GM19351 (cell line): Measurements from ENCODE around the gene EML1.

ENCODE experiments used
- ATAC-seq: cut with Tn5 transposase; IDR thresholded peaks from one replicate; pipeline ENCODE4 v1.9.1; 2021; ENCODE audit warnings: mild to moderate bottlenecking, moderate library complexity; ENCODE audit not compliant: unreplicated experiment

EML1 gene

DNA sequence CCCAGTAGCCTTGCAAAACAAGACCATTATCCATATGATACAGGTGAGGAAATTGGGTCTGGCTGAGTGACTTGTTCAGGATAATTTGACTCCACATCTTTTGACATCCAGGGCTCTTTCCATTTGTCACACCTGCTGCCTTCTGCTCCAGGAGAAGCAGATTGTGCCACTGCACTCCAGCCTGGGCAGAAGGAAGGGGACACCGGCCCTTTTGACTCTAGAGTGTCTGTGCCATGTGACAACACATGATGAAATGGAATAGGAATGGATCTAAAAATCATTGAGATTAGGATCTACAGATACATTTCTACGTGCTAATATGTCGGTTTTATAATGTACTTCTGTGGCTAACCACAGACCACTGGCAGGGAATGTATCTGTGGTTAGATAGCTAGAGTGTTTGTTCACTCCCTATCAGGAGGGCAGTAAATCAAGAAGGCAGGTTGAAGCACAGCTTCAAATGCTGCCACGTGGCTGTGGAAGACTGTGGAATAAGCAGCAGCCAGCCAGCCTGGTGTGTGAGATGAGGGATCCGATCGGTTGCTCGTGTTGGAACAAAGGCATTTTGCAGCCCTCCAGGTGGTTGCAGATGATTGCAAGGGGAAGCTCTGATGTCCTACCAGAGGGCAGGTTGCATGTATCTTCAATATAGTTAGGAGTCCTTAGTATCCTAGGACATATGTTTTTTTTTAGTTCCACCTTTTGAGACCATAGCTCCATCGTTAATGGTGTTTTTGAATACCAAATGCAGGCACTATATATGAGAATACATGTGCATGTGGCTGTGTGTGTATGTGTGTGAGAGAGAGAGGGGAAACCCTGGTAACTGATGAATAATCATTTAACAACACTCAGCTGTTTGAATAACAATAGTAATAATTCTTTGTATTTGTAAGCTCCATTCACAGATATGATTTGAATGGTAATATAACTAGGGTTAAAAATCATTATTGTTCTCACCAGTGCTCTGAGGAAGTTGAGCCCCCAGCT lies 28.6 kb downstream of the EML1 start:
- no peak for ATAC-seq

DNA sequence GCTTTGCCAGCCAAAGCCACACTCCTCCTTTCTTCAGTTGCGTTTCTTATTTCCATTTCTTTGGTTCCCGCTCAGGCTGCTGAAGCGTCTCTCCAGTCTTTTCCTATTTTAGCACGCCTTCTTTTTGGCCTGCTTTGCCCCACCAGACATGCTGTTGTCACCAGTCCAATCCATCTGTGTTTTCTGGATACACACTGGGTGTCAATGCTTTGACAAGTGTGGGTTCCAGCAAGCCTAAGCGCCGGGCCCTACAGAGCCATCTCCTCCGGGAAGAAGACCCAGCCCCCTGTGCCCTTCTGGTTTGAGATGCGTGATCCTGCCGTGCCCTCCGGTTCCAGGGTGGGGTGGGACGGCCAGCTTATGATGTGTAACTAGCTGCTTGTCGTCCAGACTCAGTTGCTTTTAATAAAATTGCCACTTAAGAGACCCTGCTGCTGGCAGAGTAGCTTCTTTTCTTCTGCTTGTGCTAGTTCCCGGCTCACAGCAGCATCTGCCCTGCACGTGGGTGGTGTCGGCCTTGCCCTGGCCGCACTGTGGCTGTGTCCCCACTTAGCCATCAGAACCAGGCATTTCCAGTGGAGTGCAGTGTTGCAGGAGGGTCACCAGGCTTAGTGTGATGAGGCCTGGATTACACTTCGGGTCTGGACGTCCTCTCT lies 29.7 kb downstream of the EML1 start:
- ATAC-seq, result no peak

DNA sequence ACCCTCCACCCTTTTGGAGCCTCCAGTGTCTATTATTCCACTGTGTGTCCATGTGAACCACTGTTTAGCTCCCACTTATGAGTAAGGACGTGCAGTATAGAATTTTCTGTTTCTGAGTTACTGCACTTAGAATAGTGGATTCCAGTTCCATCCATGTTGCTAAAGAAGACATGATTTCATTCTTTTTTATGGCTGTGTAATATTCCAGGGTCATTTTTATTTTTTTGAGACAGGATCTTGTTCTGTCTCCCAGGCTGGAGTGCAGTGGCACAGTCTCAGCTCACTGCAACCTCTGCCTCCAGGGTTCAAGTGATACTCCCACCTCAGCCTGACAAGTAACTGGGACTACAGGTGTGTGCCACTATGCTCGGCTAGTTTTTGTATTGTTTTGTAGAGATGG lies 31.6 kb downstream of the EML1 start:
- no peak for ATAC-seq

DNA sequence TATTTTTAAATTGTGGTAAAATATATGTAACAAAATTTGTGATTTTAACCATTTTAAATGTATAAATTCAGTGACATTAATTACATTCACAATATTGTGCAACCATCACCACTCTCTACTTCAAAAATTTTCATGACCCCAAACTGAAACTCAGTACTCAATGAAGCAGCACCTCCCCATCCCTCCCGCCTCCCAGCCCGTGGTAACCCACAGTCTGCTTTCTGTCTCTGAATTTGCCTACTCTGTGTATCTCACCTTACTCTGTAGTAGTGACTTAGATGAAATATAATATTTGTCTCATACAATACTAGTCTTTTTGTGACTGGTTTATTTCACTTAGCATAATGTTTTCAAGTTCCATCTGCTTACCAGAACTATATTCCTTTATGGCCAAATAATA lies 36.2 kb downstream of the EML1 start:
- ATAC-seq, result no peak

DNA sequence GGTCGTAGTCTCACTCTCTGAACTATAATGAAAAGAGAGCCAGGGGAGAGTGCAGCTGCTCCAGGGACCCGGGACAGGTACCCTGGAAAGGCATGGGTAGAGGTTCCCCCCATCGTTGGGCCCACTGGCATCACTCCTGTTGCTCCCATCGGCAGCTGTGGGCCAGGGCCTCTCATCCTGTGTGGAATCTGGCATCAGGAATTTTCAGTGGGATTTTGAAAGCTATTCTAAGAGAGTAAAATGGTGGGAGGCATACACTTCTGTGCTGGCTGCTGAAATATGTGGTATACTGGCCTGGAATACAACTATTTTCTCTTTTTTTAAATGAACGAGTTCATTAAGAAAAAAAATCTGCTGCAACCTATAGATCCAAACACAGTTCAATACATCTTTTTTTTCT lies 38.1 kb downstream of the EML1 start:
- ATAC-seq, result no peak

DNA sequence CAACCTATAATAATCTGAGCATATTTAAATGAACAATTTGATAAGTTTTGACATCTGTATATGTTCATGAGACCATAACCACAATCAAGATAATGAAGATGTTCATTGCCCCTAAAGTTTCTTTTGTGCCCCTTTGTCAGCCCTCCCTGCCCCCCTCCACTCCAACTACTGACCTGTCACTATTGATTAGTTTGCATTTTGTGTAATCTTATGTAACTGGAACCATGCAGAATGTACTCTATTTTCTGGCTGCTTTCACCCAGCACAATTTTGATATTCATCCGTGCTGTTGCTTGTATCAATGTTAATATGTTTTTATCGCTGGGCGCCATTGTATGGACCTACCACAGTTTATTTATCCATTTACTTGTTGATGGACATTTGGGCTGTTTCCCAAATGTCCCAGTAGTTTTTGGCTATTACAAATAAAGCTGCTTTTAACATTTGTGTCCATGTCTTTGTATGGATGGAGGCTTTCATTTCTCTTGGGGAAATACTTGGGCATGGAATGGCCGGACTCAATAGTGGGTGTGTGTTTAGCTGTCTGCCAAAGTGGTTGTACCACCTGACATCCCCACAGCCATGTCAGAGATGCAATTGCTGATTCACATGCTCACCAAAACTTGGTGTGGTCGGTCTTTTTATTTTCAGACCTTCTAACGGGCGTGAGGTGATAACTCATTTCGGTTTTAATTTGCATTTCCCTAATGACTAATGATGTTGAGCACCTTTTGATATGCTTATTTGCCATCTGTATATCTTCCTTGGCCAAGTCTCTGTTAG lies 38.9 kb downstream of the EML1 start:
- no peak for ATAC-seq

DNA sequence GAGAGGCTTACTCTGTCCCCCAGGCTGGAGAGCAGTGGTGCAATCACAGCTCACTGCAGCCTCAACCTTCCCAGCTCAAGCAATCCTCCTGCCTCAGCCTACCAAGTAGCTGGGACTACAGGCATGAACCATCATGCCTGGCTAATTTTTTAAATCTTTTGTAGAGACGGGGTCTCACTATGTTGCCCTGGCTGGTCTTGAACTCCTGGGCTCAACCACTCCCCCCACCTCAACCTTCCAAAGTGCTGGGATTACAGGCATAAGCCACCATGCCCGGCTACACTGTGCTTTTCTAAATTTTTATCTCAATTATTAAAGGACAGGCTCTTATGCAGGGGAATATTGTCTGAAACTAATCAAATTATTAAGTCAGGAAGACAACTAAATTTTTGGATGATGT lies 44.6 kb downstream of the EML1 start:
- ATAC-seq, result no peak

DNA sequence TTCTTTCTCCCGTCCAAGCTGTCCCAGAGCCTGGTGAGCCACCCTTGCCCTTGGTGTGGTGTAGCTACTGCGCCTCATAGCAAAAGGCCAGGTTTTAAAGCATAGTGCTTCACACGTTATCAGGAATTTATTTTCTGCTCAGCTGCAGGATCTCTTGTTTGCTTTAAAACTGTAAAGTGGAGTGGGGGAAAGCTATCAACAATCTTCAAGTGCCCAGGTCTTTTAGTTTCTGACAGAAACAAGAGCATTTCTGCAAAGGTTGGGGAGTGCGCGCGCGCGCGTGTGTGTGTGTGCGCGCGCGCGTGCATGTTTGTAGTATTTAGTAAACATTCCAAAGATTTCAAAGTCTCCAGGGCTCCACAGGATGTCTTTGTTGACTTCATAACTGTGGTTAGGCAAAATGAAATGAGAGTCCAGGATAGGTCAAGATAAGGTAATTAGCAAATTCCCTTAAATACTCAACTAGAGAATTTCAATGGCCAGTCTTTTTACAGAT lies 45.5 kb downstream of the EML1 start:
- ATAC-seq, result no peak

DNA sequence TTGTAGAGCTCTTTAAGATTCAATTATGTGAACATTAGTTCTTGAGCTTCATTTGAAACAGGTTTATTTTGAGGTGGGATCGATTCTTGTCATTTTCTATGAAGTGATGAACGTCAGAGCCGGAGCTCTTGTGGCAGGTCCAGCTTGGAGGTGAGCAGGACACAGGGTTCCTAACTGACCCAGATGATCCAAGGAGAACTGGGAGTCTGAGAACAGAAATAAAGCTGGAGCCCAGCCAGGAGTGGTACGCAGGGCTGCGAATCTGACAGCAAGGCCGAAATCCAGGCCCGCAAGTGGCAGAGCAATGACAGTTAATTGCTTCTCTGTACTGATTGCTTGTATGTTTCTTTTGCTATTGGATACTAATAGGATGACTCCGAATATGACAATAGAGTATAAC lies 46.5 kb downstream of the EML1 start:
- no peak for ATAC-seq

DNA sequence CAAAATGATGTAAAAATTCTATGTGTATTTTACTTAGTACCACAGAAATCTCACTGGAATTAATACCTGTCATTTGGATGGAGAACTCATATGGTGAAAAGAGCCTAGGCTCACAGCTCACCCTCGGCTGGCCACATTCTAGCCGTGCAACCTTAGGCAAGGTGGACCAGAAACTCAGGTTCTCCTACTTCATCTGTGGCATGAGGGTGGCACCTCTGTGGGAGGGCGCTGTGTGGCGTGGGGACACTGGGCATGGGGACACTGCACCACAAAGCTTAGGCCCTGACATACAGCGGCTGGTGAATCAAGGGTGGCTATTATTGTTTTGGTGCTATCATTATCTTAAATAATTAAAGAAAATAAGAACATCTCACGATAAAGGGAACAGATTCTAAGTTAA lies 47.1 kb downstream of the EML1 start:
- no peak for ATAC-seq

DNA sequence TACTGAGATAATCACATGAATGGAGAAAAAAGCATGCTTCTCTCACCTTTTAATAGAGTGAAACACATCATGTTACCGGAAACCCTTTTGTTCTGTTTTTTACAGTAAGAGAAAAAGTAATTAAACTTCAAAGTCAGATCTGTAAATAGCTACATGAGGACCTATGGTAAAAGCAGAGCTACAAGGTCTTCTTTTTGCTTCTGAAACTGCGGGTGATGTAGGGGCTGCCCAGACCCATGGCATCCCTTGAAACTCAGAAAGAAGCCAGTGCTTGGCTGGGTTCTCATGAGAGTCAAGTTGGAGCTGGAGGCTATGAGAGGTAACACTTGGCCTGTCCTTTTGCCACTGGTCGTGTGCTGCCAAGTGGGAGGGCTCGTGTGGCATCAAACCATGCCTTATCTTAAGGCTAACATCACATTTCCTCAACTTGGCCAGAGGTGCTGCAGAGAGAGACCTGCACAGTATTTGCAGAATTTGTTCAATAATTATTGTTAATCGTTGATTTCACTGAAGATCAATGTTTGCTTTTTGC lies 47.6 kb downstream of the EML1 start:
- no peak for ATAC-seq

DNA sequence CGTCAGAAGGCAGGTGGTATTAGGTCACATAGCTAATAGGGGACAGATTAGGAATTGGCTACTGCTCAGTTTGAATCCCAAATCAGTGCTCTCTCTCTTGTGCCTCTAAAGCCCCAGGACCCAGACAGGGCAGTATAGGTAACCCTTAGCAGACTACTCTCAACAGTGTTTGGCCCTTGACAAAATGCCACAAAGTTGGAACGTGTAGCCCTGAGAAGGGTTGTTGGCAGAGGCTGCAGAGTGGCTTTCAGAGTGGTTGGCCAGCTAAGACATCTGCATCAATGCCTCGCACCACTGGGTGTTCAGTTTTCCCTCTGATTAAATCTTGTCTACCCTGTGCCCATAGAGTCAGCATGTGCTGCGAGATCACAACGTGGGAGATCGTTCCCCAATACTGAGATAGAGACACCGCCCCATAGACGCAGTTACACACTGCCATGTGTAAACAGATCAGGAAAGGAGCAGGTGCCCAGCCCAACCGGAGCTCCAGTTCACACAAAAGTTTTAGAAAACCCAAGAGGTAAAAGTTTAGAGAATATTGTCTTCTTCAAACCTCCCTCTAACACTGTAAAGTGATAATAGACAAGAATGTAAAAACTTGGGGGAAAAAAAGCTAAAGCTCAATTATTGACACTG lies 48.3 kb downstream of the EML1 start:
- no peak for ATAC-seq

DNA sequence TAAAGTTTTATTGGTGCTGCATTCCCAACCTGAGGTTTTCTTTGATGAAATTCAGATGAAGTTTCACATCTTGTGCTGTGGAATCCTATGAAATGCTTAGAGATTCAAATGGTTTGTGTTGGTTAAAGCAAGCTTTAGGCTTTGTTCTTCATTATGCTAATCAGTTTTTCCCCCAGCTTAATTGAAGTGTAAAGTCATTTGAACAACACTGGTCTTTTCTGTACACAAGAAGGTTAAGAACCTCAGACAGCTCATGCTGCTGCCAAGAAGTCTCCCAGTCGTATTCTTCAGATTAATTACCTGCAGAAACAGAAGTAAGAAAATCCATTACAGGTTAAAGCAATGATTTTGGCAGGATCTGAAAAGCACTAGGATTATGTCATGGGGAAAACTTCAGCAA lies 48.9 kb downstream of the EML1 start:
- no peak for ATAC-seq

DNA sequence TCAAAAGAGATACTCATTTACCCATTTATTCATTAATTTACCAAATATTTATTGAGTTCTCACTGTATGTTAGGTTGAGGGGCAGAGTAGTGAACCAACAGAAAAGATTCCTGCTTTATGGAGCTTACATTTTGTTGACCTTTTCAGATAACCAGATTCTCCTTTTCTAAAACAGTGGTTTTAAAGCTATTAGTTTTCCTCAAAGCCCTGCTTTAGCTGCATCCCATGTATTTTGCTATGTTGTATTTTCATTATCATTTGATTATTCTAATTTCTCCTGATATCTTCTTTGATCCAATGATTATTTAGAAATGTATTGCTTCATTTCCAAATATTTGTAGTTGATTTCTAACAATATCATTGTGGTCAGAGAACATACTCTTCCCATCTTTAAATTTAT lies 53.6 kb downstream of the EML1 start:
- ATAC-seq, result no peak

DNA sequence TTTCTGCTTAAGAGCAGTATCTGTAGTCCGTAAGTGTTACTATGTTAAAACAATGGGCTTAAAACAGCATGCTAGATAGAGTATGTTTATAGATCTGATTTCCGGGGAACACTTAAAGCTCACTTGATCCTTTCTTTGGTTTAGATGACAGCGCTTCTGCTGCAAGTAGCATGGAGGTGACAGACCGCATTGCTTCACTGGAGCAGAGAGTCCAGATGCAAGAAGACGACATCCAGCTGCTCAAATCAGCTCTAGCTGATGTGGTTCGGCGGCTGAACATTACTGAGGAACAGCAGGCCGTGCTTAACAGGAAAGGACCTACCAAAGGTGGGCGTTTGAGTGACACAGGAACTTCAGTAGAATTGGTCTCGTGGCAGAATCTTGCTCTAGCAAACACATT lies 57.5 kb downstream of the EML1 start:
- no peak for ATAC-seq

DNA sequence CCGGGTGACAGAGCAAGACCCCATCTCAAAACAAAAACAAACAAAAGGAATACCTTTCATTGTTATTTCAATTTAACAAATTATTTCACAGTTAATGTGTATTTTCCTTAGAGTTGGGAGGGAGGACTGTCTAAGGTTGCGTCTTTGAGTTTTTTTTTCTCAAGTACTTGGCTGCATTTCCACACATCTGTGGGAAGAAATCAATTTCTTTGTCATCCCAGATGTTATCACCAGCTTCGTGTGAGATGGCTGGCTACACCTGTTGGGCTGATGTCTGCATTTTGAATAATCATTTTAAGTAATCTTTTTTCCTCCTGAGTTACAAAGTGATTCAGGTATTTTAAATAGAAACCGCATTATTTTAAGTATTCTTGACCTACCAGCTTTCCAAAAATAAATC lies 59.4 kb downstream of the EML1 start:
- ATAC-seq, result no peak

DNA sequence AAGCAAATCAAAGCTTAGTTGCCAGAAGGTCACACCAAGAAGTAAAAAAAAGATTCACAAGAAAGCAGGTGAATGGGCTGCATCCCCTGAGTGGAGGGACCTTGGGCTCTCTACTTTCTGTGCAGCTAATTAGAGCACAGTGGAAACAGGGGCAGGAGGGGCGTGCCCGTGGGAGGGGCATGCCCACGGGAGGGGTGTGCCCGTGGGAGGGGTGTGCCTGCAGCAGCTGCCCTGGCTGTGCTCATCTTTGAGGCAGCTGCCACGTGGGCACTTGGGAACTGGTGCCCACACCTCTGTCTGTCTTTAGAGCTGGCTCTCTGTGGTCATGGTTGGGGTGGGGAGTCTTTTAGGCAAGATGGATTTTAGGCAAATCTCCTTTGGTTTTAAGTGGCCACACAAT lies 60.0 kb downstream of the EML1 start:
- ATAC-seq, result no peak

DNA sequence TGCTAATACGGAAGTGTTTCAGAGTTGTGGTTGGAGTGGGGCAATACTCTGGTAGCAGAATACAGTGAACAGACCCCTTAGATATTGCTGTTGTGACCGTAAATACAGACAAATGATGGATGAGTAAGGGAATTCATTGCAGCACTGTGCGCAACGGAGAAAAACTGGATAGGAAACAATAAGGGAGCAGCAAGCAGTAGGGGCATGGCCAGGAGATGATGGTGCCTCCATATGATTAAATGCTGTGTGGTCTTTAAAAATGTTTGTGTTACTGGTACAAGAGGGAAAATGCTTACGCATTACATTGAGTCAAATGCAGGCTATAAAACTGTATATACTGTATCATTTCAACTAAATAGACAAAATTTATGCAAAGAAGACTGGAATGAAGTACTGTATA lies 61.6 kb downstream of the EML1 start:
- ATAC-seq, result no peak

DNA sequence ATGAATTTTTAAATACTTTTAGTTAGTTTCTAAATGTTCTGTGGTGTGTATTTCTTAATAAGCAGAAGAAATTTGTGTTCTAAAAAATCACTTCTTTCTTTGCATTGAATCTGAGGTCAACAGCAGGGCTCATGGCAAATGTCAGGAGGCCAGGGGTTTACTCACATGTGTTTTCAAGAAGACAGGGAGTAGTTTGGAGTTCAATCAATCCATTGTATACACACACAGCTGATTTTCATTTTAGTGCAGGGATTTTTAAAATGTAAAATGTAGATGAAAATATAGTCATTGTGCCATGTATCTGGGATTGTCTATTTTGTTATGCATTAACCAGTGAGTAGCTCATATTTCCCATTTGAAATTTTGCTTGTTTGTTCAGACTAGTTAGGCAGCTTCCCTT lies 62.1 kb downstream of the EML1 start:
- no peak for ATAC-seq

DNA sequence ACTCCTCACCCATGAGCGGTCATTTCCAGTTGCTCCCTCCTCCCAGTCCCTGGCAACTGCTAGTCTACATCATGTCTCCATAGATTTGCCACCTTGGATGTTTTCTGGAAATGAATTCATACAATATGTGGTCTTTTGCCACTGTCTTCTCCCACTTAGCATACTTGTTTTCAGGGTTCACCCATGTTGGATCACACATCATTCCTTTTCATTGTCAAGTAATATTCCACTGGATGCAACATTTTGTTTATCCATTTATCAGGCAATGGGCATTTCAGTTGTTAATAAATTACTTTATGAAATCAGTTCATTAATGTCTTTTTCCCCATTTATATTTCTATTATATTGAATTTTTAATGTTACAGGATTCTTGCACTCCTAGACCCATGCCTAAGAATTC lies 64.3 kb downstream of the EML1 start:
- ATAC-seq, result no peak

DNA sequence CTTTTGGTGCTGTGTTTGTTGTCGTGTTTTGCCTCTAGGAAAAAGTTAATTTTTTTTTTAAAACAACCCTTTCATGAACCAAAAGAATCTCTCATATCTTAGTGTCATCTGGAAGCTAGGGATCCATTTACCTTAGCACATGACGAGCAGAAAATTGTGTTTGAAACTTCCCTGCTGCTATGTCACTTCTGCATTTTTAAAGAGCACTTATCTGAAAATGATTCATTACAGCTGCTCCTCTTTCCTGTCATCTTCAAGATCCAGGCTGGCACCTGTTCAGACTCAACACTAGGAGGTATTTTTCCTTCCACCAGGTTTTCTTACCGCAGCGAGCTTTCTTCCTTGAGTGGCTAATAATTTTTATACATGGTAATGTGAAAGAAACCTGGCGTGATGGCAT lies 67.0 kb downstream of the EML1 start:
- no peak for ATAC-seq
